HG02763 (cell line): ENCODE data around the gene NLRC3.
"Not testable (repeated sequence)": the region's sequence is repeated elsewhere in the genome, so short reads cannot be mapped to it uniquely, and the experiment has no call there.

ENCODE experiments used
- ATAC-seq: cut with Tn5 transposase; IDR thresholded peaks from one replicate; pipeline ENCODE4 v1.9.1; 2021; ENCODE audit warnings: mild to moderate bottlenecking, moderate library complexity; ENCODE audit not compliant: unreplicated experiment

NLRC3 gene

GRCh38 chr16:3515897-3516296, 61.3 kb downstream of the NLRC3 start:
- ATAC-seq: no peak

GRCh38 chr16:3514621-3515020, 62.6 kb downstream of the NLRC3 start:
- no peak for ATAC-seq

- ATAC-seq: no peak
Measured at GRCh38 chr16:3513892-3514583, 63.2 kb downstream of the NLRC3 start.

- ATAC-seq: no peak
Measured at GRCh38 chr16:3511286-3512180, 65.7 kb downstream of the NLRC3 start.

GRCh38 chr16:3510416-3510815, 66.8 kb downstream of the NLRC3 start:
- no peak for ATAC-seq

GRCh38 chr16:3509470-3509928, 67.7 kb downstream of the NLRC3 start:
- ATAC-seq: no peak

- ATAC-seq: no peak
Measured at GRCh38 chr16:3508736-3509135, 68.5 kb downstream of the NLRC3 start.

- ATAC-seq: no peak
Measured at GRCh38 chr16:3503523-3503922, 73.7 kb downstream of the NLRC3 start.

- ATAC-seq: no peak
Measured at GRCh38 chr16:3501783-3502400, 75.3 kb downstream of the NLRC3 start.

GRCh38 chr16:3501412-3501761, 75.8 kb downstream of the NLRC3 start:
- not testable (repeated sequence) for ATAC-seq

- ATAC-seq: no peak
Measured at GRCh38 chr16:3498988-3499387, 78.2 kb downstream of the NLRC3 start.

GRCh38 chr16:3497771-3498170, 79.4 kb downstream of the NLRC3 start:
- ATAC-seq: no peak

GRCh38 chr16:3496386-3496785, 80.8 kb downstream of the NLRC3 start:
- ATAC-seq: no peak

GRCh38 chr16:3495176-3495575, 82.0 kb downstream of the NLRC3 start, which contains the start of gene C16orf90:
Gene C16orf90, minus strand, starts transcription at chr16:3495489. Its CDS starts 68 bp downstream, at chr16:3495421.
- no peak for ATAC-seq

GRCh38 chr16:3494386-3494973, 82.7 kb downstream of the NLRC3 start:
- no peak for ATAC-seq

GRCh38 chr16:3492356-3492755, 84.8 kb downstream of the NLRC3 start:
- ATAC-seq: no peak

- no peak for ATAC-seq
Measured at GRCh38 chr16:3490911-3491629, 86.1 kb downstream of the NLRC3 start.
